CD4-positive, alpha-beta T cell (primary cell): Measurements from ENCODE around the gene KCNAB1. TPM values are rescaled to one million over a fixed set of nuclear protein-coding genes. Genes with fewer than 3 reads are reported as not detected.

Experiments
- ATAC-seq: fragments of 200-7000 bp; cut with Tn5 transposase; one replicate; pipeline ENCODE4 v1.10.0; 2022; ENCODE audit warnings: mild to moderate bottlenecking; ENCODE audit not compliant: poor library complexity
- CTCF ChIA-PET: fragments of 350-600 bp; sonication (Branson Sonifier 250); formaldehyde crosslinking; loops from one replicate; lab custom pipeline; 2021; ENCODE audit warnings: antibody characterized with exemption, inconsistent platforms; lab: Charles Lee
- POLR2A ChIA-PET: fragments of 350-600 bp; sonication (Branson Sonifier 250); formaldehyde crosslinking; loops from one replicate; lab custom pipeline; 2021; ENCODE audit warnings: antibody characterized with exemption, inconsistent platforms; lab: Charles Lee
- DNase-seq, 14 experiments: peaks; one replicate each; pipeline ENCODE4 v3.0.0-alpha.2; 2013 to 2020; ENCODE audit warnings: mixed read lengths in 2 of 14
- H3K27ac ChIP-seq, 2 donors: one replicate each; pipeline versions ENCODE4 v1.5.1 to v1.7.0; 2013; ENCODE audit warnings: low read length in 2 of 2, low read depth in 1 of 2, mild to moderate bottlenecking in 1 of 2
- H3K27me3 ChIP-seq, 2 experiments: 1 replicate in 1 of 2; 2 replicates in 1 of 2; pipeline versions ENCODE4 v1.6.1 to v1.7.0; 2013; ENCODE audit warnings: low read length in 2 of 2, control low read depth in 1 of 2, mild to moderate bottlenecking in 1 of 2, moderate library complexity in 1 of 2; ENCODE audit not compliant: insufficient read depth in 2 of 2, control insufficient read depth in 1 of 2
- H3K36me3 ChIP-seq: one replicate; pipeline ENCODE4 v1.6.1; 2013; ENCODE audit warnings: low read length, control low read depth; ENCODE audit not compliant: insufficient read depth
- H3K4me1 ChIP-seq: one replicate; pipeline ENCODE4 v1.6.1; 2013; ENCODE audit warnings: low read length, control low read depth; ENCODE audit not compliant: insufficient read depth
- H3K4me3 ChIP-seq: one replicate; pipeline ENCODE4 v1.5.1; 2013; ENCODE audit warnings: mild to moderate bottlenecking, low read length, moderate library complexity
- H3K9me3 ChIP-seq, 2 experiments: 1 replicate in 1 of 2; 2 replicates in 1 of 2; pipeline versions ENCODE4 v1.6.1 to v1.7.0; 2013; ENCODE audit warnings: low read length in 2 of 2, mild to moderate bottlenecking in 2 of 2, control low read depth in 1 of 2, moderate library complexity in 1 of 2; ENCODE audit not compliant: control insufficient read depth in 1 of 2, insufficient read depth in 1 of 2
- H3K27ac Mint-ChIP-seq: one replicate; pipeline ENCODE4 v1.8.0; 2020; ENCODE audit warnings: mixed read lengths
- H3K27me3 Mint-ChIP-seq: one replicate; pipeline ENCODE4 v1.8.0; 2021; ENCODE audit warnings: mixed read lengths
- H3K36me3 Mint-ChIP-seq: one replicate; pipeline ENCODE4 v1.8.0; 2021; ENCODE audit warnings: low read depth, mixed read lengths
- H3K4me1 Mint-ChIP-seq: one replicate; pipeline ENCODE4 v1.8.0; 2021; ENCODE audit warnings: low read depth, mixed read lengths
- H3K4me3 Mint-ChIP-seq: one replicate; pipeline ENCODE4 v1.8.0; 2020; ENCODE audit warnings: mild to moderate bottlenecking, mixed read lengths
- H3K9me3 Mint-ChIP-seq: one replicate; pipeline ENCODE4 v1.8.0; 2020; ENCODE audit warnings: mixed read lengths
- CTCF ChIP-seq: fragments of 200-600 bp; IDR thresholded peaks from one replicate; pipeline ENCODE4 v1.8.0; 2022; ENCODE audit warnings: antibody characterized with exemption, mild to moderate bottlenecking
- intact Hi-C, 2 experiments: fragments of 100-400 bp; cut with DNase I in 1 of 2; cut with micrococcal nuclease in 1 of 2; formaldehyde crosslinking; loops; one replicate each; pipeline versions ENCODE4 v1.15.1 to v1.9.0; 2023 to 2025; cut with DNase I, micrococcal nuclease
- total RNA-seq, 174 experiments: library from RNA in 2 of 174; stranded (reverse) in 2 of 174; gene quantifications; one replicate each; pipeline ENCODE4 v1.2.3 and lab custom pipeline; 2021 to 2026

KCNAB1 gene
- total RNA-seq, 2 experiments from 2014 or later = 0.14 TPM; not detected in 1

GRCh38 chr3:156547637-156548036 lies 427.3 kb downstream of the KCNAB1 start:
- Mint-ChIP-seq H3K9me3 (no peaks in the 10 kb centered on the region), H3K36me3 (peaks cover 94% of the 10 kb centered on the region), H3K27me3 (no peaks in the 10 kb centered on the region), H3K4me1 (peaks cover 44% of the 10 kb centered on the region), H3K4me3 (no peak overlapping the region), H3K27ac (peak overlapping the region; percentile 15)
- Histone ChIP-seq H3K36me3 (peaks cover 77% of the 10 kb centered on the region), H3K27ac (no peak overlapping the region), H3K9me3 (no peaks in the 10 kb centered on the region), H3K27me3 (no peaks in the 10 kb centered on the region), H3K4me3 (no peak overlapping the region), H3K4me1 (peaks cover 11% of the 10 kb centered on the region)
- POLR2A ChIA-PET = interaction anchor here (0.7 to 0.9 kb wide), 2 partner anchors 17 to 592 kb away, joined by 3 to 4 read pairs; no protein-coding TSS in a partner anchor
- ATAC-seq (no peak), DNase-seq (no peak)
- TF ChIP-seq CTCF = no peak
- CTCF ChIA-PET = no interaction called here
- intact Hi-C loops = no loop called here

DNA sequence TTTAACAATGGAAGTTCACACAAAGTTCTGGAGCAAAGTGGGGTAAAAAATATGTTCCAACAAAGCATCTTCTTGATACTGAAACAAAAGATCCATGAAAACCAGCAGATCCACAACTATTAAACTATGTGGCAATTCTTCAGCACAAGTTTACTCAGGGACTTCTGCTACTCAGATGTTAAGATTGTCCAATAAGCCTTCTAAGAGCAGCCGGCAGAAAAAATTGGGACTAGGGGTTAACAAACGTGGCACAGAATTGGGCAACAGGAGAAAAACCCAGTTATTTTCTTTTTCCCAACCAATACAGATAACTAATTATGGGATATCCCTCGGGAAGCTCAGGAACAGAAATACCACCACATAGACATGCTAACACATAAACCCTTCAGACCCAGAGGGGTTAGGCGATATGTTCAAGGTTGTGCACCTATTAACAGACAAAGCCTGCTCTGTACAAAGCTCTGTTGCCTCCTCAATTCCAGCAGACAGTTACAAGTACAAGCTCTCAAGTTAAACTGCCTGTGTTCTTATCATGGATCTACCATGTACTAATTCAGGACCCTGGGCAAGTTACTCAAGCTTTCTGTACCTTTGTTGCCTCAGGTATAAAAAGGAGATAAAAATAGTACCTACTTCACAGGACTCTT lies 427.8 kb downstream of the KCNAB1 start:
- Mint-ChIP-seq H3K4me1 (peaks cover 50% of the 10 kb centered on the region), H3K4me3 (no peak overlapping the region), H3K27me3 (no peaks in the 10 kb centered on the region), H3K27ac (no peak overlapping the region), H3K9me3 (no peaks in the 10 kb centered on the region), H3K36me3 (peaks cover 94% of the 10 kb centered on the region)
- CTCF ChIA-PET = no interaction called here
- Histone ChIP-seq H3K9me3 (no peaks in the 10 kb centered on the region), H3K4me1 (peaks cover 14% of the 10 kb centered on the region), H3K27me3 (no peaks in the 10 kb centered on the region), H3K27ac (no peak overlapping the region), H3K4me3 (no peak overlapping the region), H3K36me3 (peaks cover 72% of the 10 kb centered on the region)
- TF ChIP-seq CTCF = no peak
- no peak for DNase-seq
- POLR2A ChIA-PET = interaction anchor here (0.7 to 0.9 kb wide), 2 partner anchors 17 to 591 kb away, joined by 3 to 4 read pairs; no protein-coding TSS in a partner anchor
- no peak for ATAC-seq
- intact Hi-C loops = no loop called here

DNA sequence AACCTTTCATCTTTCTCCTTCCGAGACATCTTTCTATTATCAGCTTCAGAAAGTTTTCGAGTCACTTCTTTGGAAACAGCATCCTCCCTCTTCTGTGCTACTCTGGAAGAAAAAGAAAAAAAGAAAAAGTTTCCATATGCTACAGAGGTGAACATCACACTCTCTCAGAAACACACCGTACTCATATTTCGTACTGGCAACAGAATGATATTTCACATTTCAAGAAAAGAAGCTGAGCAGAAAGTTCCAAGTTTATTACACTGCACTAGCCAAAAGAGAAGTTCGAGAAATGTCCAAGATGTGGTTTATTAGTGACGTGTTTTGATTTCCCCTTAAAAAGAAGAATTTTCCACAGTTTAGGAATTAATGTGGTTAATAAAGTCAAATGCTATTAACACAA lies 428.5 kb downstream of the KCNAB1 start:
- Histone ChIP-seq H3K9me3 (no peaks in the 10 kb centered on the region), H3K27ac (no peak overlapping the region), H3K36me3 (peaks cover 64% of the 10 kb centered on the region), H3K4me1 (peaks cover 16% of the 10 kb centered on the region), H3K27me3 (no peaks in the 10 kb centered on the region), H3K4me3 (no peak overlapping the region)
- TF ChIP-seq CTCF = no peak
- H3K36me3 Mint-ChIP-seq = peaks cover 93% of the 10 kb centered on the region
- no peak overlapping the region for H3K4me3 Mint-ChIP-seq
- no peaks in the 10 kb centered on the region for H3K9me3 Mint-ChIP-seq
- ChIA-PET CTCF (interaction anchor here (1.1 kb wide), 1 partner anchor 588 kb away, joined by 4 read pairs; no protein-coding TSS in a partner anchor), POLR2A (interaction anchor here (1.0 kb wide), 1 partner anchor 126 kb away, joined by 5 read pairs; the partner anchor contains the start of gene TIPARP)
- DNase-seq (no peak), ATAC-seq (no peak)
- peaks cover 57% of the 10 kb centered on the region for H3K4me1 Mint-ChIP-seq
- intact Hi-C loops = no loop called here
- H3K27ac Mint-ChIP-seq = no peak overlapping the region
- no peaks in the 10 kb centered on the region for H3K27me3 Mint-ChIP-seq
